GM12878 (cell line): Measurements from ENCODE around the gene CDK5RAP3. TPM values are rescaled to one million over a fixed set of nuclear protein-coding genes. Genes with fewer than 3 reads are reported as not detected.

ENCODE experiments used
- ATAC-seq: fragments of 200-7000 bp; cut with Tn5 transposase; 3 replicates; pipeline ENCODE4 v1.9.1; 2020; ENCODE audit warnings: mild to moderate bottlenecking, moderate library complexity
- BruUV-seq: library from RNA; stranded (reverse); fragments of 400-500 nt; replicated peaks from 2 replicates; lab custom pipeline; 2021; lab: Mats Ljungman, UMichigan
- CTCF ChIA-PET: fragments of 300-600 bp; sonication (Branson Sonifier 250); formaldehyde crosslinking; extraction: SDS; loops from one replicate; lab custom pipeline; 2021; ENCODE audit warnings: inconsistent platforms; lab: Yijun Ruan, JAX
- POLR2A ChIA-PET: fragments of 350-600 bp; formaldehyde crosslinking; extraction: SDS; loops from one replicate; lab custom pipeline; 2021; ENCODE audit warnings: inconsistent platforms; lab: Charles Lee
- RAD21 ChIA-PET: fragments of 300-600 bp; sonication (Branson Sonifier 250); formaldehyde crosslinking; loops from one replicate; lab custom pipeline; 2023; ENCODE audit warnings: antibody characterized with exemption; ENCODE audit not compliant: unreplicated experiment; lab: Charles Lee
- SMC1A ChIA-PET: fragments of 300-600 bp; sonication (Branson Sonifier 250); formaldehyde crosslinking; loops from one replicate; lab custom pipeline; 2023; ENCODE audit not compliant: unreplicated experiment, uncharacterized antibody; lab: Charles Lee
- DNase-seq: peaks from one replicate; pipeline ENCODE4 v3.0.0-alpha.2; 2011; ENCODE audit warnings: low read depth, low spot score
- FAIRE-seq: peaks from 3 replicates; lab custom pipeline; 2011; peaks lifted over from hg19 to GRCh38; lab: Jason Lieb, UNC
- H2AFZ ChIP-seq: 2 replicates; pipeline ENCODE4 v1.6.0; 2011; ENCODE audit warnings: low read depth, low read length, control low read depth; ENCODE audit not compliant: control insufficient read depth
- H3K27ac ChIP-seq: 2 replicates; pipeline ENCODE4 v1.5.1; 2011; ENCODE audit warnings: control low read depth; ENCODE audit not compliant: control insufficient read depth, insufficient read depth
- H3K27me3 ChIP-seq, 2 experiments: replicated peaks in 1 of 2; 2 replicates each; pipeline versions ENCODE4 v1.6.0 to v1.6.1; 2011; ENCODE audit warnings: low read length in 1 of 2; ENCODE audit not compliant: control insufficient read depth in 2 of 2, insufficient read depth in 2 of 2
- H3K36me3 ChIP-seq, 2 experiments: 2 replicates each; pipeline ENCODE4 v1.5.1; 2011; ENCODE audit warnings: low read length in 1 of 2; ENCODE audit not compliant: control insufficient read depth in 2 of 2, insufficient read depth in 2 of 2
- H3K4me1 ChIP-seq: 2 replicates; pipeline ENCODE4 v1.6.1; 2011; ENCODE audit warnings: mild to moderate bottlenecking, low read length, moderate library complexity, mixed read lengths; ENCODE audit not compliant: control insufficient read depth, insufficient read depth
- H3K4me2 ChIP-seq: 2 replicates; pipeline ENCODE4 v1.6.0; 2011; ENCODE audit warnings: control low read depth; ENCODE audit not compliant: control insufficient read depth, insufficient read depth
- H3K4me3 ChIP-seq: fragments of 200-600 bp; sonication (generic); 2 replicates; pipeline ENCODE4 v1.5.1; 2016
- H3K79me2 ChIP-seq: 2 replicates; pipeline ENCODE4 v1.6.0; 2011; ENCODE audit warnings: low read length; ENCODE audit not compliant: control insufficient read depth, insufficient read depth
- H3K9ac ChIP-seq: 2 replicates; pipeline ENCODE4 v1.8.0; 2011; ENCODE audit warnings: low read length, control low read depth, mixed read lengths; ENCODE audit not compliant: control insufficient read depth, insufficient read depth
- H3K9me3 ChIP-seq: replicated peaks from 3 replicates; pipeline ENCODE4 v1.5.1; 2011; ENCODE audit warnings: mild to moderate bottlenecking, low read length; ENCODE audit not compliant: control insufficient read depth, insufficient read depth
- H4K20me1 ChIP-seq: 2 replicates; pipeline ENCODE4 v1.6.0; 2011; ENCODE audit not compliant: control insufficient read depth, insufficient read depth
- BMI1 ChIP-seq: fragments of 450-650 bp; IDR thresholded peaks from 2 replicates; pipeline ENCODE4 v1.6.1; 2016; ENCODE audit warnings: mild to moderate bottlenecking, moderate library complexity, borderline replicate concordance
- ETV6 ChIP-seq, 2 experiments: fragments of 450-650 bp in 1 of 2; IDR thresholded peaks in 1 of 2; conservative IDR thresholded peaks in 1 of 2; 2 replicates each; pipeline ENCODE4 v1.6.1; 2014; ENCODE audit warnings: antibody characterized with exemption in 1 of 2, borderline replicate concordance in 1 of 2, low read depth in 1 of 2, mild to moderate bottlenecking in 1 of 2, moderate library complexity in 1 of 2
- KLF5 ChIP-seq: fragments of 450-650 bp; IDR thresholded peaks from 2 replicates; pipeline ENCODE4 v1.6.1; 2014; ENCODE audit warnings: mild to moderate bottlenecking; ENCODE audit not compliant: partially characterized antibody
- MYC ChIP-seq: IDR thresholded peaks from 2 replicates; pipeline ENCODE4 v1.6.1; 2011; ENCODE audit warnings: mild to moderate bottlenecking, low read length, moderate library complexity, inconsistent platforms; ENCODE audit not compliant: insufficient read depth, insufficient replicate concordance, insufficient read length, severe bottlenecking
- POLR2AphosphoS5 ChIP-seq: IDR thresholded peaks from 2 replicates; pipeline ENCODE4 v1.6.1; 2011; ENCODE audit warnings: mild to moderate bottlenecking, low read length, inconsistent platforms
- RUNX3 ChIP-seq: IDR thresholded peaks from 2 replicates; pipeline ENCODE4 v1.6.1; 2012; ENCODE audit warnings: low read length, inconsistent platforms
- SIX5 ChIP-seq: IDR thresholded peaks from 2 replicates; pipeline ENCODE4 v1.6.1; 2011; ENCODE audit warnings: mild to moderate bottlenecking, low read depth, low read length, moderate library complexity; ENCODE audit not compliant: severe bottlenecking
- YBX1 ChIP-seq: fragments of 450-650 bp; IDR thresholded peaks from 2 replicates; pipeline ENCODE4 v1.6.1; 2016; ENCODE audit warnings: antibody characterized with exemption
- WGBS: methylation state at CpG from one replicate; pipeline ENCODE4 v1.1.6; 2016; ENCODE audit warnings: low lambda C conversion rate; ENCODE audit not compliant: insufficient replicate concordance, insufficient coverage; ENCODE audit errors: missing lambda C conversion rate; 5-methylcytosine and 5-hydroxymethylcytosine counted together
- in situ Hi-C: fragments of 300-500 bp; cut with MboI; formaldehyde crosslinking; loops from 9 replicates; pipeline ENCODE4 v1.14.3; 2018; ENCODE audit warnings: mixed read lengths
- intact Hi-C: fragments of 100-400 bp; cut with micrococcal nuclease; formaldehyde crosslinking; loops from one replicate; pipeline ENCODE4 v1.14.2; 2022; ENCODE audit not compliant: unreplicated experiment
- polyA plus RNA-seq, 11 experiments: library from polyadenylated mRNA; depleted of rRNA in 4 of 11; unstranded in 6 of 11; stranded (reverse) in 5 of 11; fragments of >200 nt; fragmentation: Nextera tagmentation in 4 of 11; fragmentation: Illumina TruSeq in 1 of 11; extraction: Ambion mirVana in 4 of 11; extraction: Trizol in 1 of 11; gene quantifications; 1 replicate in 1 of 11; 2 replicates in 10 of 11; pipeline versions ENCODE4 v1.2.1 to v1.2.3, GENCODE V29; 2011 to 2016; ENCODE audit warnings: inconsistent platforms in 2 of 11, missing spikeins in 2 of 11, low read depth in 1 of 11
- total RNA-seq, 4 experiments: library from RNA; depleted of rRNA in 3 of 4; stranded (reverse); fragments of >200 nt in 3 of 4; fragmentation: Illumina TruSeq in 1 of 4; extraction: Trizol in 1 of 4; gene quantifications; 2 replicates each; pipeline versions ENCODE4 v1.2.1 to v1.2.3, GENCODE V29; 2013 to 2021
- TF ChIP-seq, protein P1 (sequence below): fragments of 450-650 bp; IDR thresholded peaks from 2 replicates; pipeline ENCODE4 v1.6.1; 2016; ENCODE audit warnings: mild to moderate bottlenecking, moderate library complexity, borderline replicate concordance
- TF ChIP-seq, protein P2 (sequence below): fragments of 150-350 bp; IDR thresholded peaks from 2 replicates; pipeline ENCODE4 v1.6.1; 2014; ENCODE audit warnings: mild to moderate bottlenecking, low read depth, low read length
- TF ChIP-seq, protein P3 (sequence below): IDR thresholded peaks from 2 replicates; pipeline ENCODE4 v1.6.1; 2012; ENCODE audit warnings: low read depth, low read length, improper control_type of control experiment
- TF ChIP-seq, protein P4 (sequence below): fragments of 450-650 bp; IDR thresholded peaks from 2 replicates; pipeline ENCODE4 v1.6.1; 2018; ENCODE audit warnings: mild to moderate bottlenecking, low read depth, moderate library complexity; ENCODE audit not compliant: partially characterized antibody
- TF ChIP-seq, protein P5 (sequence below): IDR thresholded peaks from 2 replicates; pipeline ENCODE4 v1.6.1; 2011; ENCODE audit warnings: borderline replicate concordance, low read depth, mild to moderate bottlenecking, moderate library complexity, low read length; ENCODE audit not compliant: insufficient read depth, poor library complexity, severe bottlenecking

CDK5RAP3 gene
- total and polyA plus RNA-seq, 10 of the 15 experiments (the other 5 are each of a cell fraction or from before 2014, with no cell fraction given): 69.4 to 237 (median 160) TPM

DNA sequence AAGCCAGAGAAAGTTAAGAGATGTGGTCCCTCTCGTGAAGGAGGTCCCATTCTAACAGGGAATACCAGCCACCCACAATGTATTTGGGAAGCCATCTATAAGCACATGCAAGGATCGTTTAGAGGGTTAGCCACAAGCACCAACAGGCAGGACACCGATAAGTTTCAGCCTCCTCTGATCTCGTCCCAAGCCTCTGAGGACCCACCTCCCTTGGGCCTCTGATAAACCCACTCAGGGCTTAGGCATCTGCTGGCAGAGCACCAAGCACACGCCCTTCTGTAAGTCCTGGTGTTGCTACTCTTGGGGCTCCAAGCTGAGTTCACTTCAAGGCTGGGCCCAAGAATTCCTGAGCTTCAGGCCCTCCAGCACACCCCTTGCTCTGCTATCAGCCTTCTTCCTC is 35.0 kb upstream of the CDK5RAP3 start:
- in situ Hi-C loops (no loop called here), intact Hi-C loops (no loop called here)
- Histone ChIP-seq H4K20me1 (no peaks in the 10 kb centered on the region), H3K79me2 (peaks cover 5% of the 10 kb centered on the region), H3K9ac (no peak overlapping the region), H3K4me3 (no peak overlapping the region), H3K27me3 (no peaks in the 10 kb centered on the region), H2AFZ (no peak overlapping the region), H3K9me3 (no peaks in the 10 kb centered on the region), H3K4me2 (no peak overlapping the region), H3K4me1 (peaks cover 25% of the 10 kb centered on the region), H3K27ac (no peak overlapping the region), H3K36me3 (no peaks in the 10 kb centered on the region)
- DNase-seq (no peak), ATAC-seq (no peak), FAIRE-seq (no peak)
- WGBS: 84% methylated on average over 5 of the region's 5 CpGs
- ChIA-PET RAD21 (no interaction called here), CTCF (interaction anchor here (0.7 to 8.3 kb wide), 9 partner anchors 11 to 105 kb away, joined by 3 to 89 read pairs (median 5); partner anchors contain the start of genes CDK5RAP3, LRRC46, MRPL10 and SCRN2), SMC1A (no interaction called here), POLR2A (interaction anchor here (1.7 kb wide), 1 partner anchor 11 kb away, joined by 4 read pairs; no protein-coding TSS in a partner anchor)
- TF ChIP-seq, protein P1, sequence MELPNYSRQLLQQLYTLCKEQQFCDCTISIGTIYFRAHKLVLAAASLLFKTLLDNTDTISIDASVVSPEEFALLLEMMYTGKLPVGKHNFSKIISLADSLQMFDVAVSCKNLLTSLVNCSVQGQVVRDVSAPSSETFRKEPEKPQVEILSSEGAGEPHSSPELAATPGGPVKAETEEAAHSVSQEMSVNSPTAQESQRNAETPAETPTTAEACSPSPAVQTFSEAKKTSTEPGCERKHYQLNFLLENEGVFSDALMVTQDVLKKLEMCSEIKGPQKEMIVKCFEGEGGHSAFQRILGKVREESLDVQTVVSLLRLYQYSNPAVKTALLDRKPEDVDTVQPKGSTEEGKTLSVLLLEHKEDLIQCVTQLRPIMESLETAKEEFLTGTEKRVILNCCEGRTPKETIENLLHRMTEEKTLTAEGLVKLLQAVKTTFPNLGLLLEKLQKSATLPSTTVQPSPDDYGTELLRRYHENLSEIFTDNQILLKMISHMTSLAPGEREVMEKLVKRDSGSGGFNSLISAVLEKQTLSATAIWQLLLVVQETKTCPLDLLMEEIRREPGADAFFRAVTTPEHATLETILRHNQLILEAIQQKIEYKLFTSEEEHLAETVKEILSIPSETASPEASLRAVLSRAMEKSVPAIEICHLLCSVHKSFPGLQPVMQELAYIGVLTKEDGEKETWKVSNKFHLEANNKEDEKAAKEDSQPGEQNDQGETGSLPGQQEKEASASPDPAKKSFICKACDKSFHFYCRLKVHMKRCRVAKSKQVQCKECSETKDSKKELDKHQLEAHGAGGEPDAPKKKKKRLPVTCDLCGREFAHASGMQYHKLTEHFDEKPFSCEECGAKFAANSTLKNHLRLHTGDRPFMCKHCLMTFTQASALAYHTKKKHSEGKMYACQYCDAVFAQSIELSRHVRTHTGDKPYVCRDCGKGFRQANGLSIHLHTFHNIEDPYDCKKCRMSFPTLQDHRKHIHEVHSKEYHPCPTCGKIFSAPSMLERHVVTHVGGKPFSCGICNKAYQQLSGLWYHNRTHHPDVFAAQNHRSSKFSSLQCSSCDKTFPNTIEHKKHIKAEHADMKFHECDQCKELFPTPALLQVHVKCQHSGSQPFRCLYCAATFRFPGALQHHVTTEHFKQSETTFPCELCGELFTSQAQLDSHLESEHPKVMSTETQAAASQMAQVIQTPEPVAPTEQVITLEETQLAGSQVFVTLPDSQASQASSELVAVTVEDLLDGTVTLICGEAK: no peak
- TF ChIP-seq, protein P2, sequence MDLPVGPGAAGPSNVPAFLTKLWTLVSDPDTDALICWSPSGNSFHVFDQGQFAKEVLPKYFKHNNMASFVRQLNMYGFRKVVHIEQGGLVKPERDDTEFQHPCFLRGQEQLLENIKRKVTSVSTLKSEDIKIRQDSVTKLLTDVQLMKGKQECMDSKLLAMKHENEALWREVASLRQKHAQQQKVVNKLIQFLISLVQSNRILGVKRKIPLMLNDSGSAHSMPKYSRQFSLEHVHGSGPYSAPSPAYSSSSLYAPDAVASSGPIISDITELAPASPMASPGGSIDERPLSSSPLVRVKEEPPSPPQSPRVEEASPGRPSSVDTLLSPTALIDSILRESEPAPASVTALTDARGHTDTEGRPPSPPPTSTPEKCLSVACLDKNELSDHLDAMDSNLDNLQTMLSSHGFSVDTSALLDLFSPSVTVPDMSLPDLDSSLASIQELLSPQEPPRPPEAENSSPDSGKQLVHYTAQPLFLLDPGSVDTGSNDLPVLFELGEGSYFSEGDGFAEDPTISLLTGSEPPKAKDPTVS: no peak
- TF ChIP-seq KLF5 (no peak), YBX1 (no peak), RUNX3 (no peak), POLR2AphosphoS5 (no peak), SIX5 (no peak), BMI1 (no peak), MYC (no peak), ETV6 (conservative IDR thresholded peaks at IDR 0.05 in 1 of 2, IDR thresholded peaks at IDR 0.05 in 1 of 2; ENCODE audit: borderline replicate concordance in 1 of 2, low read depth in 1 of 2) (no peak)
- TF ChIP-seq, protein P3, sequence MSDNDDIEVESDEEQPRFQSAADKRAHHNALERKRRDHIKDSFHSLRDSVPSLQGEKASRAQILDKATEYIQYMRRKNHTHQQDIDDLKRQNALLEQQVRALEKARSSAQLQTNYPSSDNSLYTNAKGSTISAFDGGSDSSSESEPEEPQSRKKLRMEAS: no peak
- TF ChIP-seq, protein P4, sequence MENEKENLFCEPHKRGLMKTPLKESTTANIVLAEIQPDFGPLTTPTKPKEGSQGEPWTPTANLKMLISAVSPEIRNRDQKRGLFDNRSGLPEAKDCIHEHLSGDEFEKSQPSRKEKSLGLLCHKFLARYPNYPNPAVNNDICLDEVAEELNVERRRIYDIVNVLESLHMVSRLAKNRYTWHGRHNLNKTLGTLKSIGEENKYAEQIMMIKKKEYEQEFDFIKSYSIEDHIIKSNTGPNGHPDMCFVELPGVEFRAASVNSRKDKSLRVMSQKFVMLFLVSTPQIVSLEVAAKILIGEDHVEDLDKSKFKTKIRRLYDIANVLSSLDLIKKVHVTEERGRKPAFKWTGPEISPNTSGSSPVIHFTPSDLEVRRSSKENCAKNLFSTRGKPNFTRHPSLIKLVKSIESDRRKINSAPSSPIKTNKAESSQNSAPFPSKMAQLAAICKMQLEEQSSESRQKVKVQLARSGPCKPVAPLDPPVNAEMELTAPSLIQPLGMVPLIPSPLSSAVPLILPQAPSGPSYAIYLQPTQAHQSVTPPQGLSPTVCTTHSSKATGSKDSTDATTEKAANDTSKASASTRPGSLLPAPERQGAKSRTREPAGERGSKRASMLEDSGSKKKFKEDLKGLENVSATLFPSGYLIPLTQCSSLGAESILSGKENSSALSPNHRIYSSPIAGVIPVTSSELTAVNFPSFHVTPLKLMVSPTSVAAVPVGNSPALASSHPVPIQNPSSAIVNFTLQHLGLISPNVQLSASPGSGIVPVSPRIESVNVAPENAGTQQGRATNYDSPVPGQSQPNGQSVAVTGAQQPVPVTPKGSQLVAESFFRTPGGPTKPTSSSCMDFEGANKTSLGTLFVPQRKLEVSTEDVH: no peak
- TF ChIP-seq, protein P5, sequence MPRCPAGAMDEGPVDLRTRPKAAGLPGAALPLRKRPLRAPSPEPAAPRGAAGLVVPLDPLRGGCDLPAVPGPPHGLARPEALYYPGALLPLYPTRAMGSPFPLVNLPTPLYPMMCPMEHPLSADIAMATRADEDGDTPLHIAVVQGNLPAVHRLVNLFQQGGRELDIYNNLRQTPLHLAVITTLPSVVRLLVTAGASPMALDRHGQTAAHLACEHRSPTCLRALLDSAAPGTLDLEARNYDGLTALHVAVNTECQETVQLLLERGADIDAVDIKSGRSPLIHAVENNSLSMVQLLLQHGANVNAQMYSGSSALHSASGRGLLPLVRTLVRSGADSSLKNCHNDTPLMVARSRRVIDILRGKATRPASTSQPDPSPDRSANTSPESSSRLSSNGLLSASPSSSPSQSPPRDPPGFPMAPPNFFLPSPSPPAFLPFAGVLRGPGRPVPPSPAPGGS: no peak
- no TSS peak for BruUV-seq
